Loucy (cell line): ENCODE measurements around the gene F2RL2.

Experiments used
- H2AFZ ChIP-seq: fragments of 200-600 bp; sonication (generic); 2 replicates; pipeline ENCODE4 v1.6.0; 2016; ENCODE audit warnings: antibody characterized with exemption, mild to moderate bottlenecking, low read length, moderate library complexity
- H3F3A ChIP-seq: fragments of 200-600 bp; 2 replicates; pipeline ENCODE4 v1.6.0; 2016; ENCODE audit warnings: antibody characterized with exemption, low read depth, mild to moderate bottlenecking
- H3K27me3 ChIP-seq: fragments of 200-600 bp; sonication (generic); 2 replicates; pipeline ENCODE4 v1.6.1; 2014; ENCODE audit warnings: low read length, mild to moderate bottlenecking; ENCODE audit not compliant: insufficient read depth, poor library complexity, severe bottlenecking
- H3K36me3 ChIP-seq: fragments of 200-600 bp; sonication (generic); 2 replicates; pipeline ENCODE4 v1.6.1; 2016; ENCODE audit warnings: low read length; ENCODE audit not compliant: insufficient read depth
- H3K4me1 ChIP-seq: fragments of 200-600 bp; sonication (generic); 2 replicates; pipeline ENCODE4 v1.5.1; 2014; ENCODE audit warnings: low read length, mild to moderate bottlenecking; ENCODE audit not compliant: insufficient read depth, poor library complexity, severe bottlenecking
- H3K4me2 ChIP-seq: fragments of 200-600 bp; sonication (generic); 2 replicates; pipeline ENCODE4 v1.6.0; 2014; ENCODE audit warnings: antibody characterized with exemption, low read length, low read depth, mild to moderate bottlenecking; ENCODE audit not compliant: poor library complexity, severe bottlenecking
- H3K4me3 ChIP-seq: fragments of 200-600 bp; sonication (generic); 2 replicates; pipeline ENCODE4 v1.5.1; 2014; ENCODE audit warnings: low read length, mild to moderate bottlenecking, mixed read lengths; ENCODE audit not compliant: poor library complexity, severe bottlenecking
- H3K79me2 ChIP-seq: fragments of 200-600 bp; sonication (generic); 2 replicates; pipeline ENCODE4 v1.6.1; 2014; ENCODE audit warnings: low read length; ENCODE audit not compliant: insufficient read depth
- H3K9ac ChIP-seq: fragments of 200-600 bp; sonication (generic); 2 replicates; pipeline ENCODE4 v1.6.0; 2014; ENCODE audit warnings: mild to moderate bottlenecking, low read depth, low read length, moderate library complexity; ENCODE audit not compliant: poor library complexity, severe bottlenecking
- H3K9me2 ChIP-seq: fragments of 200-600 bp; sonication (generic); replicated peaks from 2 replicates; pipeline ENCODE4 v1.6.1; 2016; ENCODE audit warnings: low read depth, low read length, mixed read lengths
- H3K9me3 ChIP-seq: fragments of 200-600 bp; sonication (generic); 2 replicates; pipeline ENCODE4 v1.6.1; 2014; ENCODE audit warnings: mild to moderate bottlenecking, antibody characterized with exemption, low read length, low read depth; ENCODE audit not compliant: insufficient read depth
- H4K20me1 ChIP-seq: fragments of 200-600 bp; sonication (generic); 2 replicates; pipeline ENCODE4 v1.6.0; 2014; ENCODE audit warnings: antibody characterized with exemption, low read length, mild to moderate bottlenecking; ENCODE audit not compliant: insufficient read depth, poor library complexity, severe bottlenecking
- CTCF ChIP-seq: fragments of 200-600 bp; sonication (generic); conservative IDR thresholded peaks from 2 replicates; pipeline ENCODE4 v1.5.1; 2014; ENCODE audit warnings: mild to moderate bottlenecking, antibody characterized with exemption, low read length
- EZH2phosphoT487 ChIP-seq: fragments of 200-600 bp; IDR thresholded peaks from 2 replicates; pipeline ENCODE4 v1.6.1; 2018; ENCODE audit warnings: antibody characterized with exemption, mild to moderate bottlenecking, moderate library complexity, borderline replicate concordance

Gene F2RL2

GRCh38 chr5:76601470-76601869 is 21.7 kb downstream of the F2RL2 start:
- Histone ChIP-seq H2AFZ (no peak overlapping the region), H3K9me2 (no peaks in the 10 kb centered on the region), H3K9ac (no peak overlapping the region), H3K27me3 (no peaks in the 10 kb centered on the region), H3F3A (no peaks in the 10 kb centered on the region), H3K36me3 (peaks cover 42% of the 10 kb centered on the region; the same call in 1 of the 2 replicates), H3K9me3 (no peaks in the 10 kb centered on the region), H3K4me2 (no peak overlapping the region), H3K4me3 (no peak overlapping the region), H3K79me2 (no peaks in the 10 kb centered on the region), H4K20me1 (no peaks in the 10 kb centered on the region), H3K4me1 (peaks cover 6% of the 10 kb centered on the region)
- TF ChIP-seq CTCF (peak; percentile 80), EZH2phosphoT487 (no peak)

GRCh38 chr5:76600716-76601115 is 22.5 kb downstream of the F2RL2 start:
- Histone ChIP-seq H3K9me2 (no peaks in the 10 kb centered on the region), H3K36me3 (peaks cover 35% of the 10 kb centered on the region; the same call in 1 of the 2 replicates)

GRCh38 chr5:76598531-76598930 is 24.7 kb downstream of the F2RL2 start:
- Histone ChIP-seq H3K4me1 (no peaks in the 10 kb centered on the region), H3F3A (no peaks in the 10 kb centered on the region), H2AFZ (no peak overlapping the region), H3K27me3 (no peaks in the 10 kb centered on the region), H3K9me2 (no peaks in the 10 kb centered on the region), H3K9ac (no peak overlapping the region), H3K36me3 (peaks cover 43% of the 10 kb centered on the region; the same call in 1 of the 2 replicates), H3K79me2 (no peaks in the 10 kb centered on the region), H3K4me2 (no peak overlapping the region), H4K20me1 (no peaks in the 10 kb centered on the region), H3K4me3 (no peak overlapping the region), H3K9me3 (no peaks in the 10 kb centered on the region)
- TF ChIP-seq EZH2phosphoT487 (no peak), CTCF (no peak)

More at GRCh38 chr5:76600716-76601115, 22.5 kb downstream of the F2RL2 start:
- Histone ChIP-seq H3K4me1 (peaks cover 6% of the 10 kb centered on the region), H4K20me1 (no peaks in the 10 kb centered on the region), H3K27me3 (no peaks in the 10 kb centered on the region), H3K9me3 (no peaks in the 10 kb centered on the region), H3K9ac (no peak overlapping the region), H3K4me2 (no peak overlapping the region), H3F3A (no peaks in the 10 kb centered on the region), H3K4me3 (no peak overlapping the region), H3K79me2 (no peaks in the 10 kb centered on the region), H2AFZ (no peak overlapping the region)
- no peak for TF ChIP-seq CTCF
- no peak for TF ChIP-seq EZH2phosphoT487
